Activated T-cell treated with anti-CD3 and anti-CD28 coated beads for 48 hours (primary cell): Measurements from ENCODE around the gene BLACAT1.

Experiments
- DNase-seq: peaks from one replicate; pipeline ENCODE4 v3.0.0-alpha.2; 2020; ENCODE audit warnings: low read depth

Gene BLACAT1

DNA sequence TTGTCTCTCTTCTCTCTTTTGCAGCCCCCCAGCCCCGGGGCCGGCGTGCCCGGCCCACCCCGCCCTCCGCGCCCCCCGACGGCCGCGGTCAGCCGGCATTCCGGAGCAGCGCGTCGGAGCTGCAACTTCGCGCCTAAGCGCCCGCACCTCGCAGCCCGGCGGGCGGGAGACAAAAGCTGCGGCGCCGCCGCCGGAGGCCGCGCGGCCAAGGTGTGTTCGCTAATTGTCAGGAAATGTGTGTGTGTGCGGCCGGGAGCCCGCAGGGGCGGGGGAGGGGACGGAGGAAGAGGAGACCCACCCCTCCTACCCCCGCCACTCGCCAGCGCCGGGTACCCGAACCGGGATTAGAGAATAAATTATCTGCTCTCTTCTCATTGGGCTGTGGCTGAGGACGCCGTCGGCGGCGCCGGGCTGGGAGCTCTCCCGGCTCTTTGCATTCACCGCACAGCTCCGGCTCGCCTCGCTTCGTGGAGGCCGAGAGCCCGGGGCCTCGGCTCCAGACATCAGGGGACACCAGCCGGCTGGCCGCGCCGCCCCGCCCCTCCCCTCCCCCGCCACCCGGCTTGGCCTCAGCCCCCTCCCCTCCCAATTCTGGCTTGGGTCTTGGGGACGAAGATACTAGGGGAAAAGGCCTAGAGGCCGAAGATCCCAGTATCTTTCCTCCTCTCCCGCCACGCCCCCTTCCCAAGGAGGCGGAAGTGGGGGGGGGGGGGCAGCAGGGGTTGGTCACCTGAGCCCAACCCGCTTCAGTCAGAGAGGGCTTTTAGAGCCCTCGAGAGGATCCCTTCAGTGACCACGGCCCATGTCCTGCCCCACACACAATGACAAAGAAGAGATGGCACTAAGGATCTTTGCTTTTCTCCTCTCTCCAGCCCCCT, 1.3 kb upstream of the BLACAT1 start:
- DNase-seq, result no peak

DNA sequence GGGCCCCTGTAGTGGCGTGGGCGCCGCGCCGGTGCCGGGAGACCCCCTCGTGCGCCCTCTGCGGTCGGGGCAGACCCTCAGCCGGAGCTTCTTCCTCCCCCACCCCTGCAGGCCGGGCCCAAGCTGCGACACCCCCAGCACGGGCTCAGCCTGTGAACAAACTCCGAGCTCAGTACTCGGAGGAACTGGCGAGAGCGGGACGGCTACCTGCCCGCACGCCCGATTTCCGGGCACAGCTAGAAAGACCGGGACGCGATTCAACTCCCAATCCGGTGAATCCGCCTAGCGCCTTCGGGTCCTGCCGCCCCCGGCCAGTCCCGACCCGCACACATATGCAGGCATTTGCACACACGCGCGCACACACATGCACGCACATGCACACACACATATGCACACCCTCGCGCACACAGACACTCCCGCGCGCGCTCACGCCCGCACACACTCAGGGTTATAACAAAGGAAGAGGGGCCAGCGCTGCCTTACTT, 580 bp upstream of the BLACAT1 start:
- no peak for DNase-seq

DNA sequence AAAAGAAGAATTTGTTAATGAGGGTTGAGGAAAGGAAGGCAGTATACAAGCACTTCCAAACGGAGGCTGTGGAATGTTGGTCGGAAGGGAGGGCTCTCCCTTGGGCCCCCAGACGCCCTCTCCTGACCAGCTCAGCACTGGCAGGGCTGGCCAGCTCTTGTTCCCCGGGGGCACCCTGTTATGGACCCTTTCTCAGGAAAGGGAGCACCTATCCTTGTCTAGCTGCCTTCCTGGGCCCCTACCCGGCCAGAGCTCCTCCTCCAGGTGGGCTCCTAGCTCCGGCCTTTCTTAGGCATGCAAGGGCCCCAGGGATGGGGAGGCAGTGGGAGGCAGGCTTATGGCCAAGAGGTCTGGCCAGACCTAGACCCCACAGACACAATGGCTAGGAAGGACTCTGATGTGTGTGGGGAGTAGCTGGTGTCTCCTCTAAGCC, 926 bp downstream of the BLACAT1 start:
- DNase-seq, result no peak

DNA sequence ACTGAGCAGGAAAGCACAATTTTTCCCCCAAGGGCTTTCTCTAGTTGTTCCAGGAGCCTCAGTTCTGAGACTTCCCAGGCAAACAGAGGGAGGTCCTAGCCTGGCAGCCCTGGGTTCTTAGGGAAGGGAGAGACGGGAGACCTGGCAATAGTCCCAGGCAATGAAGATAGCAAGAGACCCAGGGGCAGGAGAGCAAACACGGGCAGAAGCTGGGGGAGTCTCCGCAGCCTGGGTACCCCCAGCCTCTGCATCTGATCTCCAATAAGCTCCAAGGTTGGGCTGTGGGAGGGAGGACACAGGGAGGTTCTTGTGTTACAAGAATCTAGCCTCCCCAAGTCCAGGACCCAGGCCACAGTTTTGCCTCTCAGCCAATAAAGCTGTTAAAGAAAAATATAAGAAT, 2.4 kb downstream of the BLACAT1 start:
- DNase-seq, result no peak

DNA sequence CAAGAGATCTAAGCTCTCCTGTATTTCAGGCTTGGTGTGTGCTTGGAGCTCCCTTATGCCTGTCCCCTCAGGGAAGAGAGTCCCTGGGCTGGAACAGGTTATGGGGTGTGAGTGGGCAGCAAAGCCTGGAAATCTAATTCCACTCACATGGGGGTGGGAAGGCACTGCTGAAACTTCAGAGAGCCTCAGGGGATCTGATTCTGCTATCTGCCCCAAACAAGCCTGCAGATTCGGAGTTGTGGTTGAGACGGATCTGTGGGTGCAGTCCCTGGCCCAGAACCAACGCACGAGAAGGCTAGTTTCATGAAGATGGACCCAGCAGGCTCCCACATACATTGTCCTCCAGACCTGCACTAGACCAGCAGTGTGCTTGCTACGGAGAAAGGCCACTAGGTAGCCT, 2.9 kb downstream of the BLACAT1 start:
- DNase-seq, result no peak

DNA sequence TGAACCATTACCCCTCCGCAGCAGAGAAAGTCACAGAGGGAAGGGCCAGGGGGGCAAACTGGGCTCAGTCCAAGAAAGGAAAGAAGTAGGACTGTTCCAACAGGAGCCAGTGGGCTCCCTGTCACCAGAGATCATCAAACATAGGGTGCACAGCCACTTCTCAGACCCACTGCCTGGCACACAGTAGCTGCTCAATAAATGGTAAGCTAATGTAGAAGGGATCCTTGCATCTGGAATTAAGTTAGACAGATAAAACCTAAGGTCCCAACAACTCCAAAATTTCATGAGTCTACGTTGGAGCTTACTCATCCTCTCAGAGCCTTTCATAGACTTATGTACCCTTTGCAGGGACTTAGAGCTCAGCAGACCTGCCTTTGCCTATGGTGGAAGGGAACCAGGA, 3.5 kb downstream of the BLACAT1 start:
- DNase-seq, result no peak

DNA sequence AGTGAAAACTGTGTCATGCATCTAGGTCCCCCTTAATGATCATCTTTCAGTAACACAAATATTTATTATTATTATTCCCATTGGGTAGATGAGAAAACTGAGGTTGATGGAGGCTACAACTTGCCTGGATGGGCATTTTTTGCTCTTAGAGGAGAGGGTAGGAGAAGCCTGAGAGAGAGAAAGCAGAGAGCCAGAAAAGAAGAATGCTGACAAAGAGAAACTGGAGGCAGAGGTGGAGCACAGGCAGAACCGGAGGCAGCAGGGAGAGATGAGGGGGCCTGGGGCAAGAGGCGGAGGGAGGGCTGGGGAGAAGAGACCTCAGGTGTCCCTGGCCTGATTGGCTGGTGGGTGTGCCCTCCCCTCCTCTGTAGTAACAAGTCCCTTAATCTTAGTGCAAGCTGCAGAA, 4.1 kb downstream of the BLACAT1 start:
- no peak for DNase-seq

DNA sequence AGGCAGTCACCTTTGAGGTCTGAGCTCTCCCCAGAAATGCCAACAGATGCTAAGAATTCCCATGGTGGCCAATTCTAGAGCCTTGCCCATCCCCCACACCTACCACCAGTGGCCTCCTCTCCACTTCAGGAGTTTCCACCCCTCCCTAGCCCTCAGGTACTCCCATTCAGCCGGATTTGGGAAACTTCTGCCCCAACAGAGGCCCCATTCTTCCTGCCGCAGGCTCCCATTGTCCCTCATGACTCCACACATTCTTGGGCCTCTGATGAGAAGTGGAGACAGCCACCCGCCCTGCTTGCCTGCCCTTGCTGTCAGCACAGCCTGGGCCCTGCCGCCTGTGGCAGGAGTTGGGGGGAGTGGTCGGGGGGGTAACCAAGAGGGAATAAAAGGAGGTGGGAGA, 4.6 kb downstream of the BLACAT1 start:
- no peak for DNase-seq

DNA sequence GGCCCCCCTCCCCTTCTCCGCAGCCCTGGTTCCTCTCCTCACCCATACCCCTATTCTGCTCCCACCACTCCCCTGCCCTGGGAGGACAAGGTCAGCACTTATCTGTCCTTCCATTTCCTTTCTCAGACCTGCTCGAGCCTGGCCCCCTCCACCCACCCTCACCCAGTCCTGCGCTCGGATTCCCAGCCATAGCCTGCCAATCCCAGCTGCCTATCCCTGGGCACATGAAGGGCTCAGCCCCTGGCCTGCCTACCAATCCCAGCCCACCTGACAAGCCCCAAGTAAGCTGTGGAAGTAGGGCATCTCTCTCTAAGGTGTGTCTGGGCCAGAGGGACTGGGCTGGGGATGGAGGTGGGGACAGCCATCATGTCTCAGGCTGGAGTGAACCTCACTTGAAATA, 5.4 kb downstream of the BLACAT1 start:
- DNase-seq, result no peak

DNA sequence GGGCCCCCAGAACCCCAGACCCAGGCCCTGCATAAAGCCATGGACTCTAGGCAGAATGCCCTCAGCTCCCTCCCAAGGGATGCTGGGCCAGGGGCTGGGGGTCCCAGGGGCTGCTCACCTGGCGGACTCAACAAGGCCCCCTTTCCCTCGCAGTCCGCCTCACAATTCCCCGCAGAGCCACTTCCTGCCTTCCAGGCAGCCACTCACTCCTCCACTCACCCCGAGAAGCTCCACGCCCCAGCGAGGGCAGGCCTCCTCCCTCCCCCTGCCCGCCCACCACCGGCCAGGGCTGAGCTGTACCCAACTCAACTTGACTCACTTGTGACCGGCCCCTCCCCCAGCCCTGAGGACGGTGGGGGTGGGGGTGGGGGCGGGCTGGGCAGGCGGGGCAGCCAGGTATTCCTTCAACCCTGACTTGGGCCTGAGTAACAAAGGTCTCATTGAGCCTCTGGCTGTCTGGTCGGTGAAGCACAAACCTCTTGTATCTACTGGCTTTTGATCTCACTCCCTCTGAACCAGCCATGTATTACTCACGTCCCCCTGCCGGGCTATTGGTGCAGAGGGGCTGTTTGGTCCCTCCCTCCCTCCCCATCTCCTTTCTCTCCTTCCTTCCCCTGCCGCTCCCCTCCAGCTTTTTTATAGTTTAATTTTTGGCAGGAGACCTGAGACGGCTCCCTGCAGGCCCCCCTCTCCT, 5.9 kb downstream of the BLACAT1 start:
- peak; percentile 40 for DNase-seq

DNA sequence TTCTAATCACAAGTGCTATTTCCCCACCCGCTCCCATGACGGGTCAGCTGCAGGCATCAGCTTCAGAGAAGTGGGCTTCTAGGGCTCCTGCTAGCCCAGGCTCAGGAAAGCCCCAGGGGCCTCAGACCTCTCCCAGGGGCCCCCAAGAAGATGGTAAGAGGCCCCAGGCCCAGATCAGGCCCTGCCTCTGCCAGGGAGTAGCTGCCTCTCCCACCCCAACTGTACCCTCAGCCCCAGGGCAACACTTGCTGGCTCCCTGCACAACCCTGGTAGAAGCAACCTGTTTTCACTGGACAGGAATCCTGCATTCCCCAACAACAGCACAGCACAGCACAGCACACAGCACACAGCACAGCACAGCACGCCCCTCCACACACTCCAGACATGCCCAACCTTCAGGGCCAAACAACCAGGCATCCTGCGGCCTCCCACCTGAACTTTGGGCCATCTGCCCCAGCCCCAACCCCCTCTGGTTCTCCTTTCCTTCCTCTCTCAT, 6.5 kb downstream of the BLACAT1 start:
- no peak for DNase-seq

DNA sequence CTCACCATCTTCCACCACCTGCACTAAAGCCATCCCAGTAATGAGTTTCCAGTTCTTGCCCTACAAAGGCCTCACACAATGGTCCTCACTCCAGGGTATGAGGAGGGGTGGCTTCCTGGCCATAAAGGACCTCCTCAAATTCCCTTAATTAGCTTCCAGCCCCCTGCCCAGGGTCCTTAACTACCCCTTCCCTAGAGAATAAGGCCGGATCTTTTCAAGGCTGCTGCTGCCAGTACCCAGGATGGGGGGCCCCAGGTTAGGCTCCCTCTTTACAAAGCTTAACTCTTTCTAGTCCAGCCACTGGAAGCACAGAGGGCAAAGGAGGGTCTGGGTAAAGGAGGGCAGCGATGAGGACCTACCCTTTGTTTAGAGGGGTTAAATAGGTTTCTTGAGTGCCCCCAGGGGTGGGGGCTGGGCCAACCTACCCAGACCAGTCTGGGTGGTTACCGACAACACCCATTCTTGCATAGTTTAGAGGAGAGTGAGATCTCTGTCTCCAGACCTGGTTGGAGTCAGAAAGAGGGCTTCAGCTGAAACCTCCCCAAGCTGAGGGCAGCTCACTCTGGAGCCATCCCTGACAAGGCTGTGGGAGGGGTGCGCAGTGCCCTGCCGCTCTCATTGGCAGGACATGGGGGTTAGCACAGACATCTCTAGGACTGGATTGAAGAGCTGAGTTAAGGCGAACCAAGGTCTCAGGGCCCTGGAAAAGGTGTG, 7.1 kb downstream of the BLACAT1 start:
- no peak for DNase-seq

DNA sequence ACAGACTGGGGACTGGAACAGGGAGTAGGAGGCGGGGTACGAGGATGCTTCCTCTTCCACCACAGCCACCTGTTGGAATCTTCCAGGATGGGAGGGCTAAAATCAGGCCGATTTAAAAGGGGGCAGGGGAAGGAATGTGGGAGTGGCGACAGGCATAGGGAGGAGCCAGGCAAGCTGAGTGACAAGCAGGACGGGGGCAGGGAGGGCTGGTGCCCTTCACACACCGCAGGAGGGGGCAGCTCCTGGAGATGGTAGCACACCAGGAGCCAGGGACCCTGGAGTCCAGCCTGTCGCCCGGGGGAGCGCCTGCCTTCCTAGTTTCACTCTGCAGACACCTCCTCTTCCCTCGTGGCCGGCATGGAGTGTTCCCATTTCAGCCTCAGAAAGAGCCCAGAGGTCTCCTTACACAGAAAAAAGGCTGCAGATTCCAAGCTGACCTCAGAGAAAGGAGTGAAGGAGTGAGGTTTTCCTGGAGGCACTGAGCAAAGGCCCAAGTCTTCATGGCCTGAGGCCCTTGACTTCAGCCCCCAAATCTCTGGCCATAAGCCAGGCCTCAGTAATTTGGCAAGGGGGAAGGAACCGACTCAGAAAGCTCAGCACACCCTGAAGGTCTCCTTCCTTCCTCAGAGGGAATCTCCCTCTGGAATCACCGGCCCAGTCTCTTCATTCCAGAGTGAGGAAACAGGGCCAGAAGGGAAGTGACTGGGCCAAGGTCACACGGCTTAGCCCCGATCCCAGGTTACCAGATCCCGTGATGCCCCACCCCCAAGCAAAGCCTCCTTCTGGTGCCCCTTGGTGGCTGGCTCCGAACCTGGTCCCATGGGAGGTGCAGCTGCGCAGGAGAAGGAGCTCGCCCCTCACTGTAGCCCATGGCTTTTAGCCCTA, 8.1 kb downstream of the BLACAT1 start:
- DNase-seq, result no peak

DNA sequence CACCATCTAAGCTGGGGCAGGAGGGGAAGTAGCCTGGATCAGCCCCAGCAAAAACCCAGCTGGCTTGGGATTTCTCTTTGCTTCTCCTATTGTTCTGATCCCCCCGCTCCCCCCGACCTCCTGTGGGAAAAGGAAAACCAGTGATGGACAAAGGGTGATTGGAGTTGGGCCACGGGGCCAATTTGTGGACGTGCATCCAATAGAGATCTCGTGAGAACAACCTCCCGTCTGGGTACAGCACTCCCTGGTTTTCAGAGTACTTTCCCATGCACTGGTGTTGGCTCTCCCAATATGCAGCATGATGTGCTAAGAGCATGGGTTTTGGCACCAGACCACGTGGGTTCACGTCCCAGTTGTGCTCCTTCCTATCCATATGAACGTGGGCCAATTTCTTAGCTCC, 9.0 kb downstream of the BLACAT1 start:
- DNase-seq, result no peak

DNA sequence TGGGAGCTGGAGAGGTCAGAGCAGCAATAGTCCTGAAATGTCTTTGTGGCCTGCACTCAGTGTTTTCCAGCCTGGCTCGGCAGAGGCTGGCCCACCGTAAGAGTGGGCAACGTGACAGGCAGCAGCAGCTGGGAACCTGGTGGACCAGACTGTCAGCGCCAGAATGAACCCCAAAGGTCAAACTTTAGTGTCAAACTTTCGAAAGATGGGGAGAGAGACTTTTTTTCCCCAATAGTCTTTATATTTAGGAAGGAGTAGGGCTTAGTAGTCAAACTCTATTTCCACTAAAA, 10.3 kb downstream of the BLACAT1 start:
- DNase-seq, result no peak

DNA sequence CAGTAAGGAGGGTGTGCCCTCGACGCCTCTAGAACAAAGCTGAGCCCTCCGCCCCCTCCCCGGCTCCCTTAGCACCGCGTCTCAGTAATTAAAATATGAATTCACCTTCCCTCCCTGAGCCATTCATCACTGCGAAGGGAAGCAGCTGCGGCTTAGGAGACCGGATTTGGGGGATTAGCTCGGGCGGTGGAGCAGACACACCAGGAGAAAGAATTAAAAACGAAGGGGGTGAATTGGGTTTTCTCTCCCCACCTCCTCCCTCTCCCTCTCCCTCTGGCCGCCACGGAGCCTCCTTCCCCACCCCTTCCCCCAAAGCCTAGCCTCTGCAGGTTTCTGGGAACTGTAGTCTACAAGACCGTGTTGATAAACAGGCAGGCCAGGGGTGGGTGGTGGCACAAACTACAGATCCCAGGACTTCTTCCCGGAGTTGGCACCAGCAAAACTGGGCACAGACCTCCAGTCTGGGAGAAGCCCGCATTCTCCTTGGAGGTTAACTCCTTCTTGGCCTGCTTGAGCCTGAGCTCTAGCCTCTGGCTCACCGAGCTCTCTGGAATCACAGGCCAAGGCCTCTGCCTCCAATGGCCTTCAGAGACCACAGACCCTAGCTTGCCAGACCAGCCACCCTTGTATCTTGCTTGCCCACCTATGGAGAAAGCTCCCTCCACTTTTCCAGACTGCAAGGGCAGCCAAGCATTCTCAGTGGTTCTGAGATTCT, 10.8 kb downstream of the BLACAT1 start:
- DNase-seq, result no peak

DNA sequence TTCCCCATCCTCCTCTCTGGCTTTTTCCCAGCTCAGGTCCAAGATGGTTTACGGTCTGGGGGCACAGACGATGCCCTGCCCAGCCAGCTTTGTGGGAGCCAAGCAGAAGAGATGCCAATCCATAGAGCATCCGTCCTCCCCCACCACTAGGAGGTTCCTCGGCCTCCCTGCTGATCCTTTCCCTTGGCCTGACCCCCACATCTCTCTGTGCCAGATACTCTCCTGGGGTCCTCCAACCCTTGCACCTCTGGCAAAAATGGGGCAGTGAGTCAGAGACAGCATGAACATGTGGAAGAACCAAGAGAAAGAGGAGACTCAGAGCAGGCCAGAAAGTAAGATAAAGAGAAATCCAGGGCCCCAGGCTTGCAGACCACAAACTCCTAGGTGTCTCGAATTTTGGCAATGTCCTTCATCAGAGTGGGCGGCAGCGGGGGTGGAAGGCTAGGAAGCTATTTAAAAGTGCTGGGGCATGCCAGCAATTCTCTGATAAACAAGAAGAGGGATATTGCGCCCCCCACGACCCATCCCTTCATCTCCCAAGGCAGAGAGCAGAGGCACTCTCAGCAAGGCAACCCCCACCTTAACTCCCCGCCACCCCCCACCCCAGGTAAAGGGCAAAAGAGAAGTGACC, 11.4 kb downstream of the BLACAT1 start:
- no peak for DNase-seq

DNA sequence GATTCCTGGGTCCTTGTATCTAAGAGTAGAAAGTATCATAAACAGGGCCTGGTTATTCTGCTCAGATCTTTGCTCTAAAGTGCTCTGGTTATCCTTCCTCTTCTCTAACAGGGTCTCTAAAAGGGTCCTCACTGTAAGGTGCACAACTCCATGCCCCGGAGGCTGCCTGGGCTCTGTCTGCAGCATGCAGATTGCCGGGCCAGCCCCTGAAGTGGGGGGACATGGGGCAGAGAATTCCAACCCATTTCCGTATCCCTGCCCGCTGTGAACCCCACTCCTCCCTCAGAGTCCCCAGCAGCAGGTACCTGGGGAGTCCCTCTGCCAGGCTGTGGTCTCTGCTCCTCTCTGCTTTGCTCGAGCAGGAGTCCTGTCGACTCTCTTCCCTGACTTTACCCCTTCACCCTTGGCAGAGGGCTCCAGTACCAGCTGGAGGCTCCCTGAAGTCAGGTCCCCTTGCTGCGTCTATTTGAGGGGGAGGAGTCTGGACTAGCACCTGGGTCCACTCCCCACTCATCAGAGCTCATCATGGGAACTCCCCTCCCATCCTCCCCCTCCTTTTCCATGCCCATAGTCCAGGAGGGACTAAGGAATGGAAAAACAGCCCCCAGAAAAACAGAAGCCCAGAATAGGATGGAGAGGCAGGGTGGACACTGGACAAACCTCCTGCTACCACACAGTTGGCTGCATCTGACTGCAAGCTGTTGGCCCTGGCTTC, 12.1 kb downstream of the BLACAT1 start:
- no peak for DNase-seq

DNA sequence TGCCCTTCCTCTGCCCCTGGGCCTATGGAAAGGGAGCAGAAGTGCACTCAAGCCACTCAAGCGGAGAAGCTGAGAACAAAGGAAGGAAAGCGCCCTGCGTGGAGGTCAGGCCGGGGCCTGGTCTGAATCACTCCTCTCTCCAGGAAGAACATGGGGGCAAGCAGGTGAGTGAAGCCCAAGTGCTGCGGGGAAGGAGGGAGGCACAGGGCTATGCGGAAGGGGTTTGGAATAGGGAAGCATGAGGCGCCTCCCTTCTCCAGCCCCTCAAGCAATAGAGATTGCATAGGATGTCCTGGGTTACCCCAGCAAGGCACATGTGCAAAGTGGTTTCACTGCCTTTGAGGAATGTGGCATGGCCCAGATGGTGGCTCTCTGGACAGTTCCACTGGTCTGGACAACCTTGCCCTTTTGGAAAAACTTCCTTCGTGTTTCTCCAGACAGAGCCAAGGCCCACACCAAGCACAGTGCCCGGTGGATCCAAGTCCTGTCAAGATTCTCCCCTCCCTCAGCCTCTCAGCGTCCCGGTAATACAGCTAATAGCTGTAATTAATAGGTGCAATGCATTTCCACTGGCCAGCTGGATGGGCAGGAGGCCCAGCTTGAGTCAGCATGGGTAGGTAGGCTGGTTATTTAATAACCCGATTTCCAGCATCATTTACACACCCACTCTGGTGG, 13.7 kb downstream of the BLACAT1 start:
- no peak for DNase-seq

DNA sequence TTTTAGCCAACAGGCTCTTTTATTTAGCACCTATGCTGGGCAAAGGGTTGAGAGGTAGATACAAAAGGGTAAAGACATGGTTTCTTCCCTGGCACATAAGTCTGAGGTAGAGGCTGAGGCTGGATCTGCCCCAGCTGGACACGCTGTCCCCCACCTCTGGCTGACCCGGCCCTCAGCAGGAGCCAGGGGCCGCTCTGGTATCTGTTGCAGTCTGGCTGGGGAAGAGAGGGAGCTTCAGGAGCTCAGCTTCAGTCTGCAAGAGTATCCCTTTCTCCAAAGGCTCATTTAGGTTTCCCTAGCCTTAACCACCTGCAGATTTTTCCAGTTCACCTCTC, 14.2 kb downstream of the BLACAT1 start:
- DNase-seq, result no peak
